Thoracic aorta (tissue), 2 donors: ENCODE measurements around the gene TFDP1. TPM values are rescaled to one million over a fixed set of nuclear protein-coding genes. Genes with fewer than 3 reads are reported as not detected.

ENCODE experiments used
- ATAC-seq: fragments of 150-250 bp; one replicate; pipeline ENCODE4 v1.8.0; 2017; ENCODE audit warnings: low read depth; ENCODE audit not compliant: insufficient number of reproducible peaks, low FRiP score
- DNase-seq: peaks from one replicate; pipeline ENCODE4 v3.0.0-alpha.2; 2020; ENCODE audit warnings: low spot score
- H3K27ac ChIP-seq, 2 donors: fragments of 200-600 bp; sonication (generic); 1 replicate in 1 of 2; 2 replicates in 1 of 2; pipeline ENCODE4 v1.5.1; 2016; ENCODE audit warnings: mild to moderate bottlenecking in 2 of 2, moderate library complexity in 2 of 2
- H3K27me3 ChIP-seq: fragments of 200-600 bp; sonication (generic); replicated peaks from 2 replicates; pipeline ENCODE4 v1.6.0; 2016; ENCODE audit warnings: mild to moderate bottlenecking; ENCODE audit not compliant: insufficient read depth
- H3K36me3 ChIP-seq: fragments of 200-600 bp; sonication (generic); one replicate; pipeline ENCODE4 v1.5.1; 2016
- H3K4me1 ChIP-seq, 2 donors: fragments of 200-600 bp; sonication (generic); 1 replicate in 1 of 2; 2 replicates in 1 of 2; pipeline versions ENCODE4 v1.5.1 to v1.6.0; 2016; ENCODE audit warnings: low read depth in 2 of 2, mild to moderate bottlenecking in 1 of 2; ENCODE audit not compliant: control insufficient read depth in 1 of 2
- H3K4me3 ChIP-seq: fragments of 200-600 bp; sonication (generic); 2 replicates; pipeline ENCODE4 v1.5.1; 2016; ENCODE audit warnings: mild to moderate bottlenecking
- H3K9me3 ChIP-seq: fragments of 200-600 bp; sonication (generic); 2 replicates; pipeline ENCODE4 v1.5.1; 2016
- total RNA-seq, 2 donors: library from RNA; depleted of rRNA; stranded (reverse); fragments of >200 nt; gene quantifications; one replicate each; pipeline versions ENCODE4 v1.1.0 to v1.2.3, GENCODE V29; 2016
- TF ChIP-seq, protein P1 (sequence below): fragments of 200-600 bp; sonication (generic); IDR thresholded peaks from one replicate; pipeline ENCODE4 v1.5.1; 2019; ENCODE audit warnings: antibody characterized with exemption

TFDP1 gene
- total RNA-seq, 2 donors from 2014 or later: 39.3 to 49.3 TPM

GRCh38 chr13:113599391-113599790, 14.8 kb downstream of the TFDP1 start:
- H3K9me3 ChIP-seq: no peaks in the 10 kb centered on the region

GRCh38 chr13:113601166-113602070, 16.9 kb downstream of the TFDP1 start:
- Histone ChIP-seq H3K27ac (no peak overlapping the region), H3K4me3 (no peak overlapping the region), H3K4me1 (no peaks in the 10 kb centered on the region), H3K9me3 (no peaks in the 10 kb centered on the region), H3K36me3 (peaks cover 5% of the 10 kb centered on the region), H3K27me3 (no peaks in the 10 kb centered on the region)
- ATAC-seq (no peak), DNase-seq (no peak)
- TF ChIP-seq, protein P1, sequence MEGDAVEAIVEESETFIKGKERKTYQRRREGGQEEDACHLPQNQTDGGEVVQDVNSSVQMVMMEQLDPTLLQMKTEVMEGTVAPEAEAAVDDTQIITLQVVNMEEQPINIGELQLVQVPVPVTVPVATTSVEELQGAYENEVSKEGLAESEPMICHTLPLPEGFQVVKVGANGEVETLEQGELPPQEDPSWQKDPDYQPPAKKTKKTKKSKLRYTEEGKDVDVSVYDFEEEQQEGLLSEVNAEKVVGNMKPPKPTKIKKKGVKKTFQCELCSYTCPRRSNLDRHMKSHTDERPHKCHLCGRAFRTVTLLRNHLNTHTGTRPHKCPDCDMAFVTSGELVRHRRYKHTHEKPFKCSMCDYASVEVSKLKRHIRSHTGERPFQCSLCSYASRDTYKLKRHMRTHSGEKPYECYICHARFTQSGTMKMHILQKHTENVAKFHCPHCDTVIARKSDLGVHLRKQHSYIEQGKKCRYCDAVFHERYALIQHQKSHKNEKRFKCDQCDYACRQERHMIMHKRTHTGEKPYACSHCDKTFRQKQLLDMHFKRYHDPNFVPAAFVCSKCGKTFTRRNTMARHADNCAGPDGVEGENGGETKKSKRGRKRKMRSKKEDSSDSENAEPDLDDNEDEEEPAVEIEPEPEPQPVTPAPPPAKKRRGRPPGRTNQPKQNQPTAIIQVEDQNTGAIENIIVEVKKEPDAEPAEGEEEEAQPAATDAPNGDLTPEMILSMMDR: no peak

More at GRCh38 chr13:113599391-113599790, 14.8 kb downstream of the TFDP1 start:
- Histone ChIP-seq H3K36me3 (peaks cover 5% of the 10 kb centered on the region), H3K4me1 (no peaks in the 10 kb centered on the region), H3K27ac (no peak overlapping the region), H3K4me3 (no peak overlapping the region), H3K27me3 (no peaks in the 10 kb centered on the region)
- DNase-seq (no peak), ATAC-seq (no peak)
- TF ChIP-seq, protein P1: no peak

- Histone ChIP-seq H3K4me3 (no peak overlapping the region), H3K4me1 (no peaks in the 10 kb centered on the region), H3K36me3 (peaks cover 2% of the 10 kb centered on the region), H3K27me3 (no peaks in the 10 kb centered on the region), H3K27ac (no peak overlapping the region), H3K9me3 (no peaks in the 10 kb centered on the region)
- TF ChIP-seq, protein P1: no peak
- ATAC-seq (no peak), DNase-seq (no peak)
These were observed 17.9 kb downstream of the TFDP1 start for GRCh38 chr13:113602291-113602988.

DNA sequence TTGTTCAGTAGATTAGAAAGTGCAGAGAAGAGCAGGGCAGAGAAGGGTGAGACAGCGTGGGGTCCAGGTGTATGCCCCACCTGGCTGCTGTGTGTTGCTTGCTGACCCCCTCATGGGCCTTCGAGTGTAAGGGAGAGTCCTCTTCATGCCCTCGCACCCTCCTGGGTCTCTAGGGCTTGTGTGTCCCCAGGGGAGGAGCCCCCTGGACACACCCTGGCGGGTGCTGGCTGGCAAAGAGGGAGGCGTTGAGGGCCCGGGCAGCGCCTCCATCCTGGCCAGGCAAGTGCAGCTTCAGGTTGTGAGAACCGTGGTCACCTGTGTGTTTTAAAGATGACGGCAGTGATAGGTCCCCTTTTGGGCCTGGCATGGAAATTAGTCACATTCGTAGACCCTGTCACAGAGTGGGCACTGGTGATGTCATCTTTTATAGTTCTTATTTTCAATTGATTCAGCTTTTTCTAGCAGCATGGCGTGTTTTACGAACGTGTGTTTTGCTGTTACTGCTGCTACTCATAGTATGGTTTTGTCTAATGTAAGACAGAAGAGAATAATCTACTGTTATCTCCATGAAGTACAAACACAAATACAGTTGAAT, 18.7 kb downstream of the TFDP1 start:
- H3K9me3 ChIP-seq: no peaks in the 10 kb centered on the region
- H3K27me3 ChIP-seq: no peaks in the 10 kb centered on the region
- H3K27ac ChIP-seq: no peak overlapping the region
- DNase-seq (no peak), ATAC-seq (no peak)
- no peaks in the 10 kb centered on the region for H3K4me1 ChIP-seq
- H3K4me3 ChIP-seq: no peak overlapping the region
- H3K36me3 ChIP-seq: no peaks in the 10 kb centered on the region
- TF ChIP-seq, protein P1: no peak

- TF ChIP-seq, protein P1: no peak
- Histone ChIP-seq H3K4me3 (no peak overlapping the region), H3K9me3 (no peaks in the 10 kb centered on the region), H3K27me3 (no peaks in the 10 kb centered on the region), H3K27ac (no peak overlapping the region), H3K36me3 (no peaks in the 10 kb centered on the region), H3K4me1 (no peaks in the 10 kb centered on the region)
- DNase-seq (no peak), ATAC-seq (no peak)
These were observed 19.6 kb downstream of the TFDP1 start for GRCh38 chr13:113604186-113604585.
